Cardiac muscle cell (in vitro differentiated cells and primary cell): Measurements from ENCODE around the gene PDZRN3. TPM values are rescaled to one million over a fixed set of nuclear protein-coding genes. Genes with fewer than 3 reads are reported as not detected.

ENCODE experiments used
- DNase-seq, 2 donors: peaks; one replicate each; pipeline versions ENCODE4 v3.0.0 to v3.0.0-alpha.2; 2010 to 2017; ENCODE audit warnings: low read depth in 1 of 2, low spot score in 1 of 2
- H3K27ac ChIP-seq: fragments of 200-600 bp; sonication (generic); 2 replicates; pipeline ENCODE4 v1.5.1; 2016
- H3K27me3 ChIP-seq: fragments of 200-600 bp; sonication (generic); 2 replicates; pipeline ENCODE4 v1.6.0; 2016; ENCODE audit warnings: control low read depth
- H3K36me3 ChIP-seq: fragments of 200-600 bp; sonication (generic); 2 replicates; pipeline ENCODE4 v1.5.1; 2016; ENCODE audit warnings: control low read depth
- H3K4me1 ChIP-seq: fragments of 200-600 bp; sonication (generic); 2 replicates; pipeline ENCODE4 v1.8.1; 2017; ENCODE audit warnings: low read depth, mild to moderate bottlenecking, mixed run types
- H3K4me3 ChIP-seq: fragments of 200-600 bp; sonication (generic); 2 replicates; pipeline ENCODE4 v1.5.1; 2016; ENCODE audit warnings: mild to moderate bottlenecking
- H3K9me3 ChIP-seq: fragments of 200-600 bp; sonication (generic); 2 replicates; pipeline ENCODE4 v1.5.1; 2017; ENCODE audit warnings: low read depth, mild to moderate bottlenecking, control low read depth
- CTCF ChIP-seq: IDR thresholded peaks from 2 replicates; pipeline ENCODE4 v1.5.1; 2012; ENCODE audit warnings: low read depth, mild to moderate bottlenecking, low read length
- polyA plus RNA-seq: library from polyadenylated mRNA; unstranded; fragments of >200 nt; fragmentation: Nextera tagmentation; extraction: Ambion mirVana; gene quantifications from 2 replicates; pipeline ENCODE4 v1.2.1, GENCODE V29; 2016
- total RNA-seq: library from RNA; depleted of rRNA; stranded (reverse); fragments of >200 nt; gene quantifications from 2 replicates; pipeline ENCODE4 v1.2.3, GENCODE V29; 2016

PDZRN3 gene
- total and polyA plus RNA-seq, 2 experiments from 2014 or later, result 63.9 to 94.7 TPM

DNA sequence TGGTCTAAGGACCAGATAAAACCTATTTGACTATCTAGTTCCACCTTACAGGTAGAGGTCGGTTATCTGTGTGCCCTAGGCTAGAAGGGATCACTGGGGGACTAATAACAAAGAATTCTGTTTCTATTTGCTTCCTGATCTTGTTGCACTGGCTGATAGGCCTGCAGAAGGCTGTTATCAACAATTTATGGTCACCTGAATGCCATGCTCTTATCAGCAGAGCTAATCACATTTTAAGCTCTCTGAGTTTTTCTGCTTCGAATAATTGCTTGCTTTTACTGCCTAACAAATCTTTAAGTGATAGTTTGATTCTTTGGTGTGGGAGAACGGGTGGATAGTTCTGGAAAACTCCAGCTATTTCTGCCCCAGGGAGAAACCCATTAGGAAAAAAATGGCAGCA, 263.1 kb downstream of the PDZRN3 start:
- no peak for DNase-seq
- no peaks in the 10 kb centered on the region for H3K36me3 ChIP-seq
- H3K9me3 ChIP-seq, result no peaks in the 10 kb centered on the region
- no peak overlapping the region for H3K27ac ChIP-seq
- TF ChIP-seq CTCF, result no peak
- H3K27me3 ChIP-seq, result no peaks in the 10 kb centered on the region
- no peaks in the 10 kb centered on the region for H3K4me1 ChIP-seq
- no peak overlapping the region for H3K4me3 ChIP-seq

DNA sequence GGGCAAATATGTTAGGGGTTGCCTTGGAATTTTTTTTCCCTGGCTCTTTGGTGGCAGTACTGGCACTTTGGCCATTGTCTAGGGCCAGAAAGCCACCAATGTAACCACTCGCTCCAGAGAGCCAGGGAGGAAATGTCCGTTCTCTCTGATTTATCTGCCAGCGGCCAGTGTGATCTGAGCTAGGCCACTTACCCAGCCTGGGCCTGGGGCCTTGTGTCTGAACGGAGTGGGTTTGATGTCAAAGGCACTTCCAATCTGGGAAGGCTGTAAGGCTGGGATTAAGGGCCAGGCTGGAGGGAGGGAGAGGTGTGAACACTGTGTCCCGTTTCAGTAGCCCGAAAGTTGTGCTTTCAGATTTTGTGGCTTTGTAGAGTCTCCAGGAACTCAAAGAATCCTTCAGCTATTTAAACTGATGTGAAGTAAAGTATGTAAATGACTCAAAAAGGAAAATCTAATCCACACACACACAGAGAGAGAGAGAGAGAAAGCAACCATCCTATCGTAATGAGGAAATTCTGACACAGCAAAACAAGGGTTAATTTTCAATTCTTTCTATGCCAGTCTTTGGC, 271.0 kb downstream of the PDZRN3 start:
- no peak for TF ChIP-seq CTCF
- Histone ChIP-seq H3K4me1 (peaks cover 14% of the 10 kb centered on the region), H3K4me3 (no peak overlapping the region), H3K27me3 (no peaks in the 10 kb centered on the region), H3K9me3 (no peaks in the 10 kb centered on the region), H3K27ac (peak overlapping the region; percentile 37), H3K36me3 (no peaks in the 10 kb centered on the region)
- peak in 1 of 2 donors; percentile 22 for DNase-seq

- DNase-seq, result peak in 1 of 2 donors; percentile 20
- Histone ChIP-seq H3K27ac (peak overlapping the region; percentile 37), H3K27me3 (no peaks in the 10 kb centered on the region), H3K36me3 (no peaks in the 10 kb centered on the region), H3K4me1 (peaks cover 14% of the 10 kb centered on the region), H3K4me3 (no peak overlapping the region), H3K9me3 (no peaks in the 10 kb centered on the region)
- TF ChIP-seq CTCF, result no peak
Measured at GRCh38 chr3:73352841-73353645, 271.7 kb downstream of the PDZRN3 start.

DNA sequence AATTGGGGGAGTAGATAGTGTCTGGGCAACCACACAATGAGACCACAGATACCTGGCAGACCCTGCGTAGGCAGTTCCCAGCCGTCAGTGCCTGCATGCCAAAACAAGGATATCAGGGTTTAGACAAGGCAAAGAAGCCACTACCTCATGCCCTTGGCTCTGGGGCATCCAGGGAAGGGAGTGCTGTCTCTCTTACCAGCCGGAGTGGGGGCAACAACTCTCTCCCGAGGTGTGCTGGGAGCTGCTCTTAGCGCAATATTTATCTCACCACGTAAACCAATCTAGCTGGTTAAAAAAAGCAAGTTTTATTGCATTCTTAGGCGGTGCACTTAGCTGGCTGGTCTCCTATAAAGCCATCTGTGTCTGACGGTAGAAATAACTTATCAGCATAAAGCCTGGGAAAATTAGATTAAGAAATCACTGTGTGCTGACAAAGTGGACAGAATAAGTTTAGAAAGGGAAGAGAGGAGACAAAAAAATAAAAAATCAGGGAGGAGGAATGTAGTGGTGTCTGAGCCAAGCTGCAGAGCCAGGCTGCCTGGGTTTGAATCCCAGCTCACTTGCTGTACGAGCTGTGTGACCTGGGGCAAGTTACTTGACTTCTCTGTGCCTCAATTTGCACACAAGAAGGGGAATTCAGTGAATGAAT, 273.2 kb downstream of the PDZRN3 start:
- Histone ChIP-seq H3K4me3 (no peak overlapping the region), H3K27me3 (no peaks in the 10 kb centered on the region), H3K36me3 (no peaks in the 10 kb centered on the region), H3K27ac (no peak overlapping the region), H3K9me3 (no peaks in the 10 kb centered on the region), H3K4me1 (peaks cover 14% of the 10 kb centered on the region)
- DNase-seq, result peak in 1 of 2 donors; percentile 26
- TF ChIP-seq CTCF, result no peak

- Histone ChIP-seq H3K36me3 (no peaks in the 10 kb centered on the region), H3K27ac (no peak overlapping the region), H3K9me3 (no peaks in the 10 kb centered on the region), H3K4me1 (peaks cover 14% of the 10 kb centered on the region), H3K4me3 (no peak overlapping the region), H3K27me3 (no peaks in the 10 kb centered on the region)
- DNase-seq, result no peak
- TF ChIP-seq CTCF, result no peak
Measured at GRCh38 chr3:73350996-73351395, 273.7 kb downstream of the PDZRN3 start.
